Spleen (tissue), 11 donors: ENCODE data around the gene TBPL1. TPM values are rescaled to one million over a fixed set of nuclear protein-coding genes. Genes with fewer than 3 reads are reported as not detected.

Experiments used
- DNase-seq: peaks from one replicate; pipeline ENCODE4 v3.0.0-alpha.2; 2020
- H3K27ac ChIP-seq, 8 donors: fragments of 200-600 bp; sonication (generic) in 7 of 8; 1 replicate in 4 of 8; 2 replicates in 4 of 8; pipeline versions ENCODE4 v1.5.0 to v1.8.0; 2016 to 2021; ENCODE audit warnings: inconsistent platforms in 4 of 8, mild to moderate bottlenecking in 4 of 8, moderate library complexity in 1 of 8
- H3K27me3 ChIP-seq, 7 donors: fragments of 200-600 bp; sonication (generic) in 6 of 7; replicated peaks in 1 of 7; 1 replicate in 4 of 7; 2 replicates in 3 of 7; pipeline versions ENCODE4 v1.5.0 to v1.8.0; 2016 to 2021; ENCODE audit warnings: inconsistent platforms in 3 of 7, mild to moderate bottlenecking in 1 of 7
- H3K36me3 ChIP-seq, 6 donors: fragments of 200-600 bp; sonication (generic) in 5 of 6; 1 replicate in 4 of 6; 2 replicates in 2 of 6; pipeline versions ENCODE4 v1.5.0 to v1.8.0; 2016 to 2021; ENCODE audit warnings: inconsistent platforms in 2 of 6
- H3K4me1 ChIP-seq, 6 donors: fragments of 200-600 bp; sonication (generic) in 5 of 6; 1 replicate in 3 of 6; 2 replicates in 3 of 6; pipeline versions ENCODE4 v1.5.0 to v1.8.0; 2016 to 2021; ENCODE audit warnings: inconsistent platforms in 3 of 6
- H3K4me3 ChIP-seq, 8 donors: fragments of 200-600 bp; sonication (generic) in 7 of 8; 1 replicate in 4 of 8; 2 replicates in 4 of 8; pipeline versions ENCODE4 v1.5.0 to v1.8.0; 2016 to 2021; ENCODE audit warnings: inconsistent platforms in 4 of 8, mild to moderate bottlenecking in 4 of 8, moderate library complexity in 2 of 8
- H3K9me3 ChIP-seq, 8 donors: fragments of 200-600 bp; sonication (generic) in 7 of 8; 1 replicate in 4 of 8; 2 replicates in 4 of 8; pipeline versions ENCODE4 v1.5.0 to v1.8.0; 2016 to 2021; ENCODE audit warnings: inconsistent platforms in 4 of 8
- POLR2A ChIP-seq, 3 donors: fragments of 450-650 bp; IDR thresholded peaks; one replicate each; pipeline ENCODE4 v1.5.1; 2017; ENCODE audit warnings: antibody characterized with exemption in 3 of 3, mild to moderate bottlenecking in 1 of 3
- POLR2AphosphoS5 ChIP-seq, 3 donors: sonication (generic); formaldehyde crosslinking; IDR thresholded peaks; one replicate each; pipeline ENCODE4 v1.5.1; 2017; ENCODE audit warnings: antibody characterized with exemption in 3 of 3
- WGBS, 5 donors: extraction: QIAGEN DNeasy Blood & Tissue Kit in 3 of 5; methylation state at CpG; one replicate each; pipeline versions ENCODE4 v1.1.5 to v1.1.7; 2013 to 2018; 5-methylcytosine and 5-hydroxymethylcytosine counted together
- intact Hi-C: fragments of 100-400 bp; cut with DNase I; formaldehyde crosslinking; loops from one replicate; pipeline ENCODE4 v1.15.0; 2023; ENCODE audit warnings: low total_unique reads
- polyA plus RNA-seq, 3 donors: library from polyadenylated mRNA; stranded (reverse); fragments of 200-250 nt; gene quantifications; one replicate each; pipeline ENCODE4 v1.2.1, GENCODE V29; 2013
- total RNA-seq, 7 donors: library from RNA; depleted of rRNA in 3 of 7; stranded (reverse); fragments of >200 nt in 3 of 7; fragmentation: NEBNext Ultra II Directional in 4 of 7; extraction: Animal tissue kit (Norgen Biotek cat#: 25700) in 4 of 7; gene quantifications; one replicate each; pipeline versions ENCODE4 v1.1.0 to v1.2.1, GENCODE V29; 2016 to 2021
- TF ChIP-seq, protein P1 (sequence below), 11 experiments: fragments of 200-600 bp in 7 of 11; fragments of 450-650 bp in 4 of 11; sonication (generic) in 4 of 11; IDR thresholded peaks in 8 of 11; conservative IDR thresholded peaks in 3 of 11; 1 replicate in 7 of 11; 2 replicates in 4 of 11; pipeline versions ENCODE4 v1.4.0 to v1.8.0; 2016 to 2021; ENCODE audit warnings: antibody characterized with exemption in 11 of 11, inconsistent platforms in 4 of 11, mild to moderate bottlenecking in 1 of 11
- donor health status: healthy with polysubstance abuse.
- donor health status: DM: no; HTN: no; CAD: no; lungs with moderate emphysema.
- donor health status: DM: no; HTN: no; CAD: no.
- donor health status: Bipolar disorder and iron deficiency.
- donor health status: healthy.
- donor health status: DM: no; HTN: no; CAD: no.
- donor health status: DM: yes; HTN: yes; CAD: no.

TBPL1 gene
- total and polyA plus RNA-seq, 10 donors: 17.0 to 33.3 (median 27.6) TPM

- 86 to 95% (median 92%) methylated on average over 3 of the region's 3 CpGs for WGBS, 5 donors
- no peaks in the 10 kb centered on the region for H3K36me3 ChIP-seq
- peaks cover 27 to 85% (median 61%) of the 10 kb centered on the region in 6 donors for H3K4me1 ChIP-seq
- no peaks in the 10 kb centered on the region for H3K9me3 ChIP-seq
- TF ChIP-seq, protein P1, sequence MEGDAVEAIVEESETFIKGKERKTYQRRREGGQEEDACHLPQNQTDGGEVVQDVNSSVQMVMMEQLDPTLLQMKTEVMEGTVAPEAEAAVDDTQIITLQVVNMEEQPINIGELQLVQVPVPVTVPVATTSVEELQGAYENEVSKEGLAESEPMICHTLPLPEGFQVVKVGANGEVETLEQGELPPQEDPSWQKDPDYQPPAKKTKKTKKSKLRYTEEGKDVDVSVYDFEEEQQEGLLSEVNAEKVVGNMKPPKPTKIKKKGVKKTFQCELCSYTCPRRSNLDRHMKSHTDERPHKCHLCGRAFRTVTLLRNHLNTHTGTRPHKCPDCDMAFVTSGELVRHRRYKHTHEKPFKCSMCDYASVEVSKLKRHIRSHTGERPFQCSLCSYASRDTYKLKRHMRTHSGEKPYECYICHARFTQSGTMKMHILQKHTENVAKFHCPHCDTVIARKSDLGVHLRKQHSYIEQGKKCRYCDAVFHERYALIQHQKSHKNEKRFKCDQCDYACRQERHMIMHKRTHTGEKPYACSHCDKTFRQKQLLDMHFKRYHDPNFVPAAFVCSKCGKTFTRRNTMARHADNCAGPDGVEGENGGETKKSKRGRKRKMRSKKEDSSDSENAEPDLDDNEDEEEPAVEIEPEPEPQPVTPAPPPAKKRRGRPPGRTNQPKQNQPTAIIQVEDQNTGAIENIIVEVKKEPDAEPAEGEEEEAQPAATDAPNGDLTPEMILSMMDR (IDR thresholded peaks at IDR 0.05 in 8 of 11, conservative IDR thresholded peaks at IDR 0.05 in 3 of 11): no peak
- no peak for TF ChIP-seq POLR2AphosphoS5 (IDR thresholded peaks at IDR 0.05)
- TF ChIP-seq POLR2A (IDR thresholded peaks at IDR 0.05): no peak
- H3K4me3 ChIP-seq: no peak overlapping the region
- no peak for DNase-seq
- H3K27ac ChIP-seq: no peak overlapping the region
- H3K27me3 ChIP-seq: no peaks in the 10 kb centered on the region
- intact Hi-C loops: no loop called here
Measured at GRCh38 chr6:133956416-133957049, 3.5 kb downstream of the TBPL1 start.

- H3K27ac ChIP-seq: no peak overlapping the region
- no peak for TF ChIP-seq POLR2A (IDR thresholded peaks at IDR 0.05)
- no peak for TF ChIP-seq POLR2AphosphoS5 (IDR thresholded peaks at IDR 0.05)
- TF ChIP-seq, protein P1 (IDR thresholded peaks at IDR 0.05 in 8 of 11, conservative IDR thresholded peaks at IDR 0.05 in 3 of 11): no peak
- H3K36me3 ChIP-seq: no peaks in the 10 kb centered on the region
- no peaks in the 10 kb centered on the region for H3K9me3 ChIP-seq
- no peak for DNase-seq
- H3K4me3 ChIP-seq: no peak overlapping the region
- H3K27me3 ChIP-seq: no peaks in the 10 kb centered on the region
- peaks cover 27 to 88% (median 62%) of the 10 kb centered on the region in 6 donors for H3K4me1 ChIP-seq
- intact Hi-C loops: no loop called here
- 87 to 94% (median 92%) methylated on average over 4 of the region's 4 CpGs for WGBS, 5 donors
Measured at GRCh38 chr6:133957227-133957626, 4.2 kb downstream of the TBPL1 start.

- peaks cover 27 to 94% (median 62%) of the 10 kb centered on the region in 6 donors for H3K4me1 ChIP-seq
- H3K27me3 ChIP-seq: no peaks in the 10 kb centered on the region
- H3K36me3 ChIP-seq: no peaks in the 10 kb centered on the region
- no peak overlapping the region for H3K4me3 ChIP-seq
- 61 to 81% (median 73%) methylated on average over 2 of the region's 2 CpGs for WGBS, 5 donors
- H3K27ac ChIP-seq: peak overlapping the region in 3 of 8 donors; percentile 22 to 51 (median 45)
- TF ChIP-seq POLR2AphosphoS5 (IDR thresholded peaks at IDR 0.05) (no peak), POLR2A (IDR thresholded peaks at IDR 0.05) (no peak)
- TF ChIP-seq, protein P1 (IDR thresholded peaks at IDR 0.05 in 8 of 11, conservative IDR thresholded peaks at IDR 0.05 in 3 of 11): no peak
- DNase-seq: no peak
- H3K9me3 ChIP-seq: no peaks in the 10 kb centered on the region
- intact Hi-C loops: no loop called here
Measured at GRCh38 chr6:133957780-133958242, 4.8 kb downstream of the TBPL1 start.

DNA sequence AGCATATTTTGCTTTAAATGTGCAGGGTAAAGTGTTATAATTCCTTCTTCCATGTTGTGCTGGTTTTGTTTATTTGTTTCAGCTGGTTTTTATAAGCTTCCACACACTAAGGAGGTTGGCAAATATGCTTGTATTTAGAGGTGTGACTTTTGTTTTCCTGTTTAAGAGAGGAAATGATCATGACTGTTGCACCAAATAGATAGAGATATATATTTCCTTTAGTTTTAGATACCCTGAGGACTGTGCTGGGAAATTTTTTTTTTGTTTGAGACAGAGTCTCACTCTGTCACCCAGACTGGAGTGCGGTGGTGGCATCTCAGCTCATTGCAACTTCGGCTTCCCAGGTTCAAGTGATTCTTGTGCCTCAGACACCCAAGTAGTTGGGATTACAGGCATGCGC, 5.8 kb downstream of the TBPL1 start:
- Histone ChIP-seq H3K9me3 (no peaks in the 10 kb centered on the region), H3K27ac (peak overlapping the region in 6 of 8 donors; percentile 12 to 60 (median 34)), H3K36me3 (no peaks in the 10 kb centered on the region), H3K4me3 (no peak overlapping the region), H3K4me1 (peaks cover 27 to 95% (median 60%) of the 10 kb centered on the region in 6 donors), H3K27me3 (no peaks in the 10 kb centered on the region)
- no peak for DNase-seq
- intact Hi-C loops: no loop called here
- TF ChIP-seq, protein P1 (IDR thresholded peaks at IDR 0.05 in 8 of 11, conservative IDR thresholded peaks at IDR 0.05 in 3 of 11): no peak
- TF ChIP-seq POLR2AphosphoS5 (IDR thresholded peaks at IDR 0.05): no peak
- TF ChIP-seq POLR2A (IDR thresholded peaks at IDR 0.05): no peak
- WGBS, 5 donors: 70 to 82% (median 77%) methylated on average over 3 of the region's 3 CpGs
